PC-3 (cell line): ENCODE data around the gene ESF1.

ENCODE experiments used
- EZH2phosphoT487 ChIP-seq: fragments of 300-600 bp; sonication (generic); IDR thresholded peaks from 2 replicates; pipeline ENCODE4 v1.6.1; 2018; ENCODE audit warnings: mild to moderate bottlenecking, antibody characterized with exemption, low read length, borderline replicate concordance
- TF ChIP-seq, protein P1 (sequence below): fragments of 300-600 bp; sonication (generic); conservative IDR thresholded peaks from 2 replicates; pipeline ENCODE4 v1.5.1; 2017; ENCODE audit warnings: antibody characterized with exemption, low read depth, mild to moderate bottlenecking, low read length

DNA sequence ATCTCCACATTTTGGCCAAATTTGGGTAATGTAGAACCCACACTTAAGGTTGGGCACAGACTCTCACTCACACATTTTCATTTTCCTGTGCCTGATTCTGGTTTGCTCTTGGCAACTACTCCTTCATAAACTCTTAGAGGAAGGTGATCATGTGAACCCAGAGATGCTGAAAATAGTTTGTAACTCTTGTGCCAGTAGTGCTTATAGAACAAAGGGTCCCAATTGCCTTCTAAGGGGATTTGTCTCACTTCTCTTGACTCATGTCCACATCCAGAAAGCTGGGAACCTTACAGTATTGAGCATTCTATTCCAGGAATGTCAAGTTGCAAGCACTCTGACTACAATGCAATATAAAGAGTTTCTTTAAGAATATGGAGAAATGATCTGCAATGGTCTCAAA is 84.0 kb downstream of the ESF1 start:
- TF ChIP-seq, protein P1, sequence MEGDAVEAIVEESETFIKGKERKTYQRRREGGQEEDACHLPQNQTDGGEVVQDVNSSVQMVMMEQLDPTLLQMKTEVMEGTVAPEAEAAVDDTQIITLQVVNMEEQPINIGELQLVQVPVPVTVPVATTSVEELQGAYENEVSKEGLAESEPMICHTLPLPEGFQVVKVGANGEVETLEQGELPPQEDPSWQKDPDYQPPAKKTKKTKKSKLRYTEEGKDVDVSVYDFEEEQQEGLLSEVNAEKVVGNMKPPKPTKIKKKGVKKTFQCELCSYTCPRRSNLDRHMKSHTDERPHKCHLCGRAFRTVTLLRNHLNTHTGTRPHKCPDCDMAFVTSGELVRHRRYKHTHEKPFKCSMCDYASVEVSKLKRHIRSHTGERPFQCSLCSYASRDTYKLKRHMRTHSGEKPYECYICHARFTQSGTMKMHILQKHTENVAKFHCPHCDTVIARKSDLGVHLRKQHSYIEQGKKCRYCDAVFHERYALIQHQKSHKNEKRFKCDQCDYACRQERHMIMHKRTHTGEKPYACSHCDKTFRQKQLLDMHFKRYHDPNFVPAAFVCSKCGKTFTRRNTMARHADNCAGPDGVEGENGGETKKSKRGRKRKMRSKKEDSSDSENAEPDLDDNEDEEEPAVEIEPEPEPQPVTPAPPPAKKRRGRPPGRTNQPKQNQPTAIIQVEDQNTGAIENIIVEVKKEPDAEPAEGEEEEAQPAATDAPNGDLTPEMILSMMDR, result no peak
- TF ChIP-seq EZH2phosphoT487, result no peak
